DND-41 (cell line): ENCODE results near the gene ADCYAP1.

ENCODE experiments used
- CTCF ChIP-seq: IDR thresholded peaks from 2 replicates; pipeline ENCODE4 v1.5.1; 2012; ENCODE audit warnings: borderline replicate concordance, low read length, moderate library complexity, mild to moderate bottlenecking; ENCODE audit not compliant: poor library complexity, severe bottlenecking; ENCODE audit errors: extremely low read depth
- EZH2 ChIP-seq: IDR thresholded peaks from 3 replicates; pipeline ENCODE4 v1.6.1; 2012; ENCODE audit warnings: borderline replicate concordance, low read depth, mild to moderate bottlenecking, moderate library complexity, low read length, inconsistent platforms; ENCODE audit not compliant: severe bottlenecking

- TF ChIP-seq CTCF (no peak), EZH2 (no peak)
These were observed 5.6 kb downstream of the ADCYAP1 start for GRCh38 chr18:910247-910646.
